HEK293 (cell line): ENCODE results near the gene NDUFS7.

Experiments
- CTCF ChIA-PET: fragments of 350-600 bp; formaldehyde crosslinking; extraction: SDS; loops from one replicate; lab custom pipeline; 2021; ENCODE audit warnings: antibody characterized with exemption; lab: Yijun Ruan, JAX
- POLR2A ChIA-PET: fragments of 300-600 bp; formaldehyde crosslinking; extraction: SDS; loops from one replicate; lab custom pipeline; 2020; ENCODE audit warnings: antibody characterized with exemption, inconsistent platforms; lab: Yijun Ruan, JAX
- H3K27ac ChIP-seq: fragments of 200-500 bp; sonication (Bioruptor generic); 2 replicates; pipeline ENCODE4 v1.5.1; 2014; ENCODE audit warnings: low read depth, low read length, control low read depth, inconsistent platforms; ENCODE audit errors: extremely low read depth
- H3K36me3 ChIP-seq, 2 experiments: fragments of 200-500 bp in 1 of 2; sonication (Bioruptor generic) in 1 of 2; 1 replicate in 1 of 2; 2 replicates in 1 of 2; pipeline ENCODE4 v1.5.1; 2014 to 2017; ENCODE audit warnings: inconsistent platforms in 2 of 2, low read length in 2 of 2; ENCODE audit not compliant: control insufficient read depth in 2 of 2, insufficient read depth in 1 of 2
- H3K4me1 ChIP-seq: fragments of 200-500 bp; sonication (Bioruptor generic); 2 replicates; pipeline ENCODE4 v1.5.1; 2014; ENCODE audit warnings: mild to moderate bottlenecking, low read length, inconsistent platforms; ENCODE audit not compliant: control insufficient read depth, insufficient read depth
- H3K4me3 ChIP-seq: 2 replicates; pipeline ENCODE4 v1.5.1; 2011; ENCODE audit warnings: low read depth, mild to moderate bottlenecking, control low read depth, low read length, moderate library complexity
- H3K9me3 ChIP-seq: fragments of 200-500 bp; sonication (Bioruptor generic); 2 replicates; pipeline ENCODE4 v1.5.1; 2014; ENCODE audit warnings: low read depth, low read length, inconsistent platforms; ENCODE audit not compliant: control insufficient read depth, insufficient read depth
- BCL11A ChIP-seq: fragments of 450-650 bp; formaldehyde crosslinking; IDR thresholded peaks from 2 replicates; pipeline ENCODE4 v1.5.1; 2016; ENCODE audit warnings: low read depth, missing biosample characterization, missing genetic modification characterization
- TCF7L2 ChIP-seq: IDR thresholded peaks from 2 replicates; pipeline ENCODE4 v1.6.1; 2011; ENCODE audit warnings: low read depth, mild to moderate bottlenecking, inconsistent platforms, low read length, moderate library complexity, borderline replicate concordance
- ZBTB48 ChIP-seq: fragments of 450-650 bp; formaldehyde crosslinking; IDR thresholded peaks from 2 replicates; pipeline ENCODE4 v1.5.1; 2016; ENCODE audit warnings: missing biosample characterization, missing genetic modification characterization
- ZFP37 ChIP-seq: fragments of 450-650 bp; formaldehyde crosslinking; IDR thresholded peaks from 2 replicates; pipeline ENCODE4 v1.5.1; 2016; ENCODE audit warnings: missing biosample characterization, missing genetic modification characterization
- ZNF10 ChIP-seq: fragments of 450-650 bp; formaldehyde crosslinking; IDR thresholded peaks from 2 replicates; pipeline ENCODE4 v1.5.1; 2017; ENCODE audit warnings: missing biosample characterization, missing genetic modification characterization
- ZNF184 ChIP-seq: fragments of 450-650 bp; IDR thresholded peaks from 2 replicates; pipeline ENCODE4 v1.5.1; 2018; ENCODE audit warnings: missing biosample characterization, mild to moderate bottlenecking, missing genetic modification characterization
- ZNF211 ChIP-seq: fragments of 450-650 bp; formaldehyde crosslinking; IDR thresholded peaks from 2 replicates; pipeline ENCODE4 v1.5.1; 2016; ENCODE audit warnings: low read depth, missing biosample characterization, missing genetic modification characterization
- ZNF24 ChIP-seq: fragments of 450-650 bp; formaldehyde crosslinking; IDR thresholded peaks from 2 replicates; pipeline ENCODE4 v1.5.1; 2016; ENCODE audit warnings: missing biosample characterization, missing genetic modification characterization
- ZNF280C ChIP-seq: fragments of 450-650 bp; formaldehyde crosslinking; IDR thresholded peaks from 2 replicates; pipeline ENCODE4 v1.5.1; 2016; ENCODE audit warnings: missing biosample characterization, missing genetic modification characterization
- ZNF449 ChIP-seq: fragments of 450-650 bp; formaldehyde crosslinking; IDR thresholded peaks from 2 replicates; pipeline ENCODE4 v1.5.1; 2017; ENCODE audit warnings: missing biosample characterization, mild to moderate bottlenecking, missing genetic modification characterization, moderate library complexity
- ZNF521 ChIP-seq: fragments of 450-650 bp; formaldehyde crosslinking; IDR thresholded peaks from 2 replicates; pipeline ENCODE4 v1.5.1; 2017; ENCODE audit warnings: missing biosample characterization, mild to moderate bottlenecking, missing genetic modification characterization
- ZNF558 ChIP-seq: fragments of 450-650 bp; formaldehyde crosslinking; IDR thresholded peaks from 2 replicates; pipeline ENCODE4 v1.5.1; 2016; ENCODE audit warnings: missing biosample characterization, missing genetic modification characterization
- ZNF654 ChIP-seq: fragments of 450-650 bp; formaldehyde crosslinking; IDR thresholded peaks from 2 replicates; pipeline ENCODE4 v1.5.1; 2016; ENCODE audit warnings: low read depth, missing biosample characterization, missing genetic modification characterization
- ZNF660 ChIP-seq: fragments of 450-650 bp; IDR thresholded peaks from 2 replicates; pipeline ENCODE4 v1.5.1; 2018; ENCODE audit warnings: missing biosample characterization, mild to moderate bottlenecking, missing genetic modification characterization
- ZNF747 ChIP-seq: fragments of 450-650 bp; formaldehyde crosslinking; IDR thresholded peaks from 2 replicates; pipeline ENCODE4 v1.5.1; 2016; ENCODE audit warnings: missing biosample characterization, missing genetic modification characterization
- TF ChIP-seq, protein P1 (sequence below): fragments of 450-650 bp; formaldehyde crosslinking; conservative IDR thresholded peaks from 2 replicates; pipeline ENCODE4 v1.5.1; 2016; ENCODE audit warnings: low read depth, missing biosample characterization, missing genetic modification characterization
- TF ChIP-seq, protein P2 (sequence below): fragments of 450-650 bp; formaldehyde crosslinking; IDR thresholded peaks from 2 replicates; pipeline ENCODE4 v1.5.1; 2017; ENCODE audit warnings: missing biosample characterization, missing genetic modification characterization

Gene NDUFS7

GRCh38 chr19:1383312-1384084, at the start of gene NDUFS7 (continued):
- peak; percentile 99 for TF ChIP-seq BCL11A (tag by site-specific recombination)
- no peak for TF ChIP-seq TCF7L2
- peak; percentile 99 for TF ChIP-seq ZNF24

GRCh38 chr19:1336079-1336684, 47.5 kb upstream of the NDUFS7 start:
- TF ChIP-seq ZNF280C (tag by site-specific recombination) (no peak), ZNF660 (no peak), ZNF747 (tag by site-specific recombination) (no peak), ZBTB48 (no peak), ZNF184 (tag by site-specific recombination) (no peak), ZNF654 (tag by site-specific recombination) (no peak), ZNF211 (no peak), ZNF521 (tag by site-specific recombination) (no peak), ZNF449 (no peak), ZFP37 (tag by site-specific recombination) (no peak), ZNF10 (tag by site-specific recombination) (no peak), ZNF558 (no peak)
- TF ChIP-seq, protein P1, sequence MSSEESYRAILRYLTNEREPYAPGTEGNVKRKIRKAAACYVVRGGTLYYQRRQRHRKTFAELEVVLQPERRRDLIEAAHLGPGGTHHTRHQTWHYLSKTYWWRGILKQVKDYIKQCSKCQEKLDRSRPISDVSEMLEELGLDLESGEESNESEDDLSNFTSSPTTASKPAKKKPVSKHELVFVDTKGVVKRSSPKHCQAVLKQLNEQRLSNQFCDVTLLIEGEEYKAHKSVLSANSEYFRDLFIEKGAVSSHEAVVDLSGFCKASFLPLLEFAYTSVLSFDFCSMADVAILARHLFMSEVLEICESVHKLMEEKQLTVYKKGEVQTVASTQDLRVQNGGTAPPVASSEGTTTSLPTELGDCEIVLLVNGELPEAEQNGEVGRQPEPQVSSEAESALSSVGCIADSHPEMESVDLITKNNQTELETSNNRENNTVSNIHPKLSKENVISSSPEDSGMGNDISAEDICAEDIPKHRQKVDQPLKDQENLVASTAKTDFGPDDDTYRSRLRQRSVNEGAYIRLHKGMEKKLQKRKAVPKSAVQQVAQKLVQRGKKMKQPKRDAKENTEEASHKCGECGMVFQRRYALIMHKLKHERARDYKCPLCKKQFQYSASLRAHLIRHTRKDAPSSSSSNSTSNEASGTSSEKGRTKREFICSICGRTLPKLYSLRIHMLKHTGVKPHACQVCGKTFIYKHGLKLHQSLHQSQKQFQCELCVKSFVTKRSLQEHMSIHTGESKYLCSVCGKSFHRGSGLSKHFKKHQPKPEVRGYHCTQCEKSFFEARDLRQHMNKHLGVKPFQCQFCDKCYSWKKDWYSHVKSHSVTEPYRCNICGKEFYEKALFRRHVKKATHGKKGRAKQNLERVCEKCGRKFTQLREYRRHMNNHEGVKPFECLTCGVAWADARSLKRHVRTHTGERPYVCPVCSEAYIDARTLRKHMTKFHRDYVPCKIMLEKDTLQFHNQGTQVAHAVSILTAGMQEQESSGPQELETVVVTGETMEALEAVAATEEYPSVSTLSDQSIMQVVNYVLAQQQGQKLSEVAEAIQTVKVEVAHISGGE (tag by site-specific recombination) = no peak
- TF ChIP-seq, protein P2, sequence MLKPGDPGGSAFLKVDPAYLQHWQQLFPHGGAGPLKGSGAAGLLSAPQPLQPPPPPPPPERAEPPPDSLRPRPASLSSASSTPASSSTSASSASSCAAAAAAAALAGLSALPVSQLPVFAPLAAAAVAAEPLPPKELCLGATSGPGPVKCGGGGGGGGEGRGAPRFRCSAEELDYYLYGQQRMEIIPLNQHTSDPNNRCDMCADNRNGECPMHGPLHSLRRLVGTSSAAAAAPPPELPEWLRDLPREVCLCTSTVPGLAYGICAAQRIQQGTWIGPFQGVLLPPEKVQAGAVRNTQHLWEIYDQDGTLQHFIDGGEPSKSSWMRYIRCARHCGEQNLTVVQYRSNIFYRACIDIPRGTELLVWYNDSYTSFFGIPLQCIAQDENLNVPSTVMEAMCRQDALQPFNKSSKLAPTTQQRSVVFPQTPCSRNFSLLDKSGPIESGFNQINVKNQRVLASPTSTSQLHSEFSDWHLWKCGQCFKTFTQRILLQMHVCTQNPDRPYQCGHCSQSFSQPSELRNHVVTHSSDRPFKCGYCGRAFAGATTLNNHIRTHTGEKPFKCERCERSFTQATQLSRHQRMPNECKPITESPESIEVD = no peak
- ChIA-PET POLR2A (interaction anchor here (0.6 kb wide), 1 partner anchor 46 kb away, joined by 3 read pairs; no protein-coding TSS in a partner anchor), CTCF (interaction anchor here (0.6 kb wide), 1 partner anchor 480 kb away, joined by 3 read pairs; no protein-coding TSS in a partner anchor)
- Histone ChIP-seq H3K27ac (no peak overlapping the region), H3K4me3 (no peak overlapping the region), H3K9me3 (no peaks in the 10 kb centered on the region), H3K36me3 (no peaks in the 10 kb centered on the region), H3K4me1 (no peaks in the 10 kb centered on the region)
